Lung (tissue), 12 donors: ENCODE measurements around the gene IGSF1. TPM values are rescaled to one million over a fixed set of nuclear protein-coding genes. Genes with fewer than 3 reads are reported as not detected.

ENCODE experiments used
- ATAC-seq: fragments of 200-7000 bp; cut with Tn5 transposase; one replicate; pipeline ENCODE4 v1.9.1; 2020; ENCODE audit warnings: moderate number of reproducible peaks; ENCODE audit not compliant: insufficient read depth, low FRiP score
- DNase-seq, 3 donors: peaks; one replicate each; pipeline ENCODE4 v3.0.0-alpha.2; 2013 to 2017
- H3K27ac ChIP-seq, 2 donors: one replicate each; pipeline ENCODE4 v1.5.1; 2013; ENCODE audit warnings: mild to moderate bottlenecking in 2 of 2, moderate library complexity in 2 of 2, control low read depth in 1 of 2, inconsistent platforms in 1 of 2, low read depth in 1 of 2, low read length in 1 of 2
- H3K27me3 ChIP-seq, 3 donors: one replicate each; pipeline ENCODE4 v1.5.1; 2013; ENCODE audit warnings: low read length in 2 of 3; ENCODE audit not compliant: control insufficient read depth in 3 of 3, insufficient read depth in 3 of 3
- H3K36me3 ChIP-seq, 4 donors: one replicate each; pipeline ENCODE4 v1.5.1; 2013; ENCODE audit warnings: low read length in 4 of 4, mild to moderate bottlenecking in 1 of 4, moderate library complexity in 1 of 4; ENCODE audit not compliant: control insufficient read depth in 4 of 4, insufficient read depth in 4 of 4
- H3K4me1 ChIP-seq, 5 donors: one replicate each; pipeline ENCODE4 v1.5.1; 2013; ENCODE audit warnings: low read length in 5 of 5, mild to moderate bottlenecking in 2 of 5, moderate library complexity in 1 of 5; ENCODE audit not compliant: control insufficient read depth in 5 of 5, insufficient read depth in 5 of 5
- H3K4me3 ChIP-seq: one replicate; pipeline ENCODE4 v1.5.1; 2013; ENCODE audit warnings: mild to moderate bottlenecking, control low read depth, moderate library complexity
- H3K9ac ChIP-seq, 2 donors: one replicate each; pipeline ENCODE4 v1.5.1; 2013; ENCODE audit warnings: low read length in 2 of 2, control low read depth in 1 of 2; ENCODE audit not compliant: insufficient read depth in 1 of 2
- H3K9me3 ChIP-seq, 4 donors: one replicate each; pipeline ENCODE4 v1.5.1; 2013; ENCODE audit warnings: low read length in 3 of 4, mild to moderate bottlenecking in 1 of 4, moderate library complexity in 1 of 4; ENCODE audit not compliant: control insufficient read depth in 4 of 4, insufficient read depth in 3 of 4
- WGBS, 2 donors: extraction: QIAGEN DNeasy Blood & Tissue Kit; methylation state at CpG; one replicate each; pipeline ENCODE4 v1.1.7; 2013; 5-methylcytosine and 5-hydroxymethylcytosine counted together
- polyA plus RNA-seq, 2 donors: library from polyadenylated mRNA; stranded (reverse); fragments of 200-250 nt; gene quantifications; one replicate each; pipeline ENCODE4 v1.2.1, GENCODE V29; 2013
- total RNA-seq, 2 donors: library from RNA; depleted of rRNA in 1 of 2; stranded (reverse); fragments of >200 nt in 1 of 2; gene quantifications; one replicate each; pipeline ENCODE4 v1.2.1, GENCODE V29; 2014 to 2021
- TF ChIP-seq, protein P1 (sequence below): IDR thresholded peaks from 2 replicates; pipeline ENCODE4 v1.5.1; 2012; ENCODE audit warnings: mild to moderate bottlenecking; ENCODE audit errors: control extremely low read depth, extremely low read depth
- donor health status: control.
- donor health status: control.
- donor health status: Bipolar disorder and iron deficiency.
- donor health status: healthy.
- donor health status: DM: yes; HTN: yes; CAD: no.

Gene IGSF1
- total and polyA plus RNA-seq, 4 donors = 0.05 to 6.0 (median 0.06) TPM

DNA sequence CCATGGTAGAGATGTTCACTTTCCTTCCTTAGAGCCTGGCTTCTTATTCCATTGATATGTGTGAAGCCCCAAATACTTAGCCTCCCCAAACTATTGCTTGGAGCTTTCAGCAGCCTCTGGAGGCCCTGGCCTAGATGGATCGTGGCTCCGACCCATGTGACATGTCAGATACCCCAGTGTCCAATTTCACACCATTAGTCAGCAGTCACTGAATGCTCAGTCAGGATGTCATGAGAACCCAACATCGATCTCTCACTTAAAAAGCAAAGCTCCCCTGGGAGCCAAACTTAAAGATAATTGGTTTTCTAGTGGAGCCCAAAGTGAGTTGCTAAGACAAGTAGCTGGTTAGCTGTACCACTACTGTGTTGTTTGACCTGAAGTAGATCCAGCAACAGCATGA, 41.6 kb upstream of the IGSF1 start:
- DNase-seq (no peak), ATAC-seq (no peak)
- no peak overlapping the region for H3K9ac ChIP-seq
- 63 to 77% methylated on average over 3 of the region's 3 CpGs for WGBS, 2 donors
- H3K9me3 ChIP-seq = no peaks in the 10 kb centered on the region
- no peak overlapping the region for H3K4me3 ChIP-seq
- no peak overlapping the region for H3K27ac ChIP-seq
- H3K36me3 ChIP-seq = no peaks in the 10 kb centered on the region
- H3K4me1 ChIP-seq = peaks cover 0 to 2% (median 0%) of the 10 kb centered on the region in 5 donors
- H3K27me3 ChIP-seq = peaks cover 0 to 36% (median 5%) of the 10 kb centered on the region in 3 donors
- TF ChIP-seq, protein P1, sequence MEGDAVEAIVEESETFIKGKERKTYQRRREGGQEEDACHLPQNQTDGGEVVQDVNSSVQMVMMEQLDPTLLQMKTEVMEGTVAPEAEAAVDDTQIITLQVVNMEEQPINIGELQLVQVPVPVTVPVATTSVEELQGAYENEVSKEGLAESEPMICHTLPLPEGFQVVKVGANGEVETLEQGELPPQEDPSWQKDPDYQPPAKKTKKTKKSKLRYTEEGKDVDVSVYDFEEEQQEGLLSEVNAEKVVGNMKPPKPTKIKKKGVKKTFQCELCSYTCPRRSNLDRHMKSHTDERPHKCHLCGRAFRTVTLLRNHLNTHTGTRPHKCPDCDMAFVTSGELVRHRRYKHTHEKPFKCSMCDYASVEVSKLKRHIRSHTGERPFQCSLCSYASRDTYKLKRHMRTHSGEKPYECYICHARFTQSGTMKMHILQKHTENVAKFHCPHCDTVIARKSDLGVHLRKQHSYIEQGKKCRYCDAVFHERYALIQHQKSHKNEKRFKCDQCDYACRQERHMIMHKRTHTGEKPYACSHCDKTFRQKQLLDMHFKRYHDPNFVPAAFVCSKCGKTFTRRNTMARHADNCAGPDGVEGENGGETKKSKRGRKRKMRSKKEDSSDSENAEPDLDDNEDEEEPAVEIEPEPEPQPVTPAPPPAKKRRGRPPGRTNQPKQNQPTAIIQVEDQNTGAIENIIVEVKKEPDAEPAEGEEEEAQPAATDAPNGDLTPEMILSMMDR = no peak

DNA sequence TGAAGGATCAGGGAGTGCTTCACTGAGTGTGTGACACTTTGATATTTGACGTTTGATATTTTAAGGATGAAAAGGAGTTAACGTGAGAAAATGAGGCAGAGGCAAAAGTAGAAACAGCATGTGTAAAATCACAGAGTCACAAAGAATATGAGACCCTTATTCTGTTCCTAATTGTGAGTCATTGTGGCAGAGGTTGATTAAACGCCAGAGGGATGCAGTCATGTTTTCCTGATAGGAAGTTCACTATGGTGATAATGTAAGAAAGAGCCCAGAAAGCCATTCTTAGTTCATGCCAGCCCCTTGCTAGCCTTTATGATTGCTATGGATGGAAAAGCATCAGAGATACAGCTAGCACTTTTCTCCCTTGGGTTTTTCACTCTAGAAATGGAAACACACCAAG, 33.5 kb upstream of the IGSF1 start:
- Histone ChIP-seq H3K9me3 (peaks cover 0 to 3% (median 0%) of the 10 kb centered on the region in 4 donors), H3K27me3 (peaks cover 0 to 38% (median 17%) of the 10 kb centered on the region in 3 donors), H3K36me3 (no peaks in the 10 kb centered on the region), H3K4me1 (no peaks in the 10 kb centered on the region), H3K9ac (no peak overlapping the region), H3K4me3 (no peak overlapping the region), H3K27ac (no peak overlapping the region)
- TF ChIP-seq, protein P1 = no peak
- ATAC-seq = no peak
- WGBS, 2 donors = 45 to 65% methylated on average over 3 of the region's 3 CpGs
- no peak for DNase-seq

DNA sequence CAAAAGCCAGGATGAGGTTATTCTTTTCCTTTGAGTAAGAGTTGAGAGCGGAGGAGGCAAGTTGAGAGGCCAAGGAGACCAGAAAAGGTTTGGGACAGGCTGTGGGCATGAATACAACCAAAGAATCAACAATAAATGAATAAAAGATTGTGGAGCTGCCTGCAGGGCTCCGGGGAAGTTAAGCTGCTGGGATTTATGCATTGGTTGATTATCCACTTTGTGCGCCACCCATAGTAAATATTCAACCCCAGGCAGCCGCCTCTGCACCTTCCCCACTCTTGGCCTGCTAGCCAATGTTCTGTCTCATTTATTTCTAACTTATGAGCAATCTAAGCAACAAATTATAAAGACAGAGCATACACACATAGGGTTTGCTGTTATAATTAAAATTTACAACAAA, 28.2 kb upstream of the IGSF1 start:
- WGBS, 2 donors = 83 to 94% methylated on average over 4 of the region's 4 CpGs
- H3K27me3 ChIP-seq = peaks cover 0 to 26% (median 20%) of the 10 kb centered on the region in 3 donors
- H3K36me3 ChIP-seq = no peaks in the 10 kb centered on the region
- no peaks in the 10 kb centered on the region for H3K4me1 ChIP-seq
- no peaks in the 10 kb centered on the region for H3K9me3 ChIP-seq
- ATAC-seq = no peak
- H3K9ac ChIP-seq = no peak overlapping the region
- TF ChIP-seq, protein P1 = no peak
- H3K27ac ChIP-seq = no peak overlapping the region
- no peak overlapping the region for H3K4me3 ChIP-seq
- no peak for DNase-seq

DNA sequence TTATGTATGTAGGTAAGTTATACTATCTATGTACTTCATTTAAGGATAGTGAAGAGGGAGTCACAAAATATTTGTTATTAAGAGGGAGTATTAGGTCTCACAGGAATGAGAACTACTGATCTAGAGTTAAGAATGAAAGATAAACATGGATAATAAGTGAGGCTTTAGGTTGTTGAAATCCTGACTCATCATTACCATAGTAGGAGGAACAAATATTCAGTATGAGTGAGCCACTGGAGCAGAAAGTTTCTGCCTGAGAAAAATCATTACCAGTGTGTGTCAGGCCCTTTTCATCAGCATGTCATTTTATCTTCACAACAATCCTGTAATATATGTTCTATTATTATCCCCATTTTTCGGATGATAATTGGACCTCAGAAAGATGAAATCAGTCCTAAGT, 27.2 kb upstream of the IGSF1 start:
- DNase-seq (no peak), ATAC-seq (no peak)
- Histone ChIP-seq H3K9me3 (no peaks in the 10 kb centered on the region), H3K27me3 (peaks cover 0 to 27% (median 20%) of the 10 kb centered on the region in 3 donors), H3K4me3 (no peak overlapping the region), H3K36me3 (no peaks in the 10 kb centered on the region), H3K9ac (no peak overlapping the region), H3K27ac (no peak overlapping the region), H3K4me1 (no peaks in the 10 kb centered on the region)
- TF ChIP-seq, protein P1 = no peak
- WGBS, 2 donors = 50 to 78% methylated on average over 1 of the region's 1 CpG
